Mucosa of descending colon (tissue), 3 donors: ENCODE results near the gene SPATA17. TPM values are rescaled to one million over a fixed set of nuclear protein-coding genes. Genes with fewer than 3 reads are reported as not detected.

ENCODE experiments used
- ATAC-seq: fragments of 200-7000 bp; cut with Tn5 transposase; one replicate; pipeline ENCODE4 v1.9.1; 2020; ENCODE audit warnings: mild to moderate bottlenecking, moderate library complexity
- DNase-seq, 3 donors: peaks; one replicate each; pipeline ENCODE4 v3.0.0-alpha.2; 2020
- H3K36me3 ChIP-seq: fragments of 200-600 bp; one replicate; pipeline ENCODE4 v1.8.0; 2021; ENCODE audit warnings: low read depth, mild to moderate bottlenecking
- H3K4me1 ChIP-seq: fragments of 200-600 bp; one replicate; pipeline ENCODE4 v1.8.0; 2021; ENCODE audit warnings: low read depth, mild to moderate bottlenecking
- H3K4me3 ChIP-seq: fragments of 200-600 bp; one replicate; pipeline ENCODE4 v1.8.0; 2021; ENCODE audit warnings: mild to moderate bottlenecking
- H3K9me3 ChIP-seq: fragments of 200-600 bp; one replicate; pipeline ENCODE4 v1.8.0; 2021; ENCODE audit warnings: mild to moderate bottlenecking
- intact Hi-C, 2 donors: fragments of 100-400 bp; cut with DNase I in 1 of 2; cut with micrococcal nuclease in 1 of 2; formaldehyde crosslinking; loops; one replicate each; pipeline versions ENCODE4 v1.11.0 to v1.11.1; 2022; cut with DNase I, micrococcal nuclease
- total RNA-seq, 3 donors: library from RNA; stranded (reverse); fragmentation: NEBNext Ultra II Directional in 2 of 3; extraction: Animal tissue kit (Norgen Biotek cat#: 25700) in 2 of 3; gene quantifications; one replicate each; pipeline versions ENCODE4 v1.2.1 to v1.2.4, GENCODE V29; 2021 to 2023
- TF ChIP-seq, protein P1 (sequence below): fragments of 200-600 bp; IDR thresholded peaks from one replicate; pipeline ENCODE4 v1.8.0; 2022; ENCODE audit warnings: antibody characterized with exemption, mild to moderate bottlenecking
- donor health status: DM: no; HTN: no; CAD: no; lungs with moderate emphysema.
- donor health status: DM: no; HTN: no; CAD: no.
- donor health status: DM: no; HTN: yes; CAD: no.

SPATA17 gene
- total RNA-seq, 3 donors from 2014 or later, result 0.28 to 0.90 (median 0.36) TPM

DNA sequence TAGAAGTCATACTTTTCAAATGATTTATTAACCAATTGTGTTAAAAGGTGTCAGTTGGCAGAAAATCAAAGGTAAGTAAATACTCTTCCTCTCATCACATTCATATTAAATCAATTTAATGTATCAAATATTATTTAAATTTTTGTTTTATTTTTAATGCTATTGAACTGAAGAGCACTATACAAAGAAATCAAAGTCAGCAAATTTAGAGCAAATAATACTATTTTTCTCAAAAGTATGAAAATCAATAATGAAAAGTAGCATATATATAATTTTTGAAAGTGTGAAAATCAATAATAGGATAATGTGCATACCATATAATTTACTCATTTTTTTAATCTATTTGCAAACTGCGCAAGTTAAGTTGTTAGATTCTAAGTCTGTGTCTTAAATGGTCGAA is 181.0 kb downstream of the SPATA17 start:
- Histone ChIP-seq H3K4me1 (no peaks in the 10 kb centered on the region), H3K9me3 (no peaks in the 10 kb centered on the region), H3K36me3 (no peaks in the 10 kb centered on the region), H3K4me3 (no peak overlapping the region)
- no peak for ATAC-seq
- intact Hi-C loops, result no loop called here
- no peak for DNase-seq
- TF ChIP-seq, protein P1, sequence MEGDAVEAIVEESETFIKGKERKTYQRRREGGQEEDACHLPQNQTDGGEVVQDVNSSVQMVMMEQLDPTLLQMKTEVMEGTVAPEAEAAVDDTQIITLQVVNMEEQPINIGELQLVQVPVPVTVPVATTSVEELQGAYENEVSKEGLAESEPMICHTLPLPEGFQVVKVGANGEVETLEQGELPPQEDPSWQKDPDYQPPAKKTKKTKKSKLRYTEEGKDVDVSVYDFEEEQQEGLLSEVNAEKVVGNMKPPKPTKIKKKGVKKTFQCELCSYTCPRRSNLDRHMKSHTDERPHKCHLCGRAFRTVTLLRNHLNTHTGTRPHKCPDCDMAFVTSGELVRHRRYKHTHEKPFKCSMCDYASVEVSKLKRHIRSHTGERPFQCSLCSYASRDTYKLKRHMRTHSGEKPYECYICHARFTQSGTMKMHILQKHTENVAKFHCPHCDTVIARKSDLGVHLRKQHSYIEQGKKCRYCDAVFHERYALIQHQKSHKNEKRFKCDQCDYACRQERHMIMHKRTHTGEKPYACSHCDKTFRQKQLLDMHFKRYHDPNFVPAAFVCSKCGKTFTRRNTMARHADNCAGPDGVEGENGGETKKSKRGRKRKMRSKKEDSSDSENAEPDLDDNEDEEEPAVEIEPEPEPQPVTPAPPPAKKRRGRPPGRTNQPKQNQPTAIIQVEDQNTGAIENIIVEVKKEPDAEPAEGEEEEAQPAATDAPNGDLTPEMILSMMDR, result no peak

DNA sequence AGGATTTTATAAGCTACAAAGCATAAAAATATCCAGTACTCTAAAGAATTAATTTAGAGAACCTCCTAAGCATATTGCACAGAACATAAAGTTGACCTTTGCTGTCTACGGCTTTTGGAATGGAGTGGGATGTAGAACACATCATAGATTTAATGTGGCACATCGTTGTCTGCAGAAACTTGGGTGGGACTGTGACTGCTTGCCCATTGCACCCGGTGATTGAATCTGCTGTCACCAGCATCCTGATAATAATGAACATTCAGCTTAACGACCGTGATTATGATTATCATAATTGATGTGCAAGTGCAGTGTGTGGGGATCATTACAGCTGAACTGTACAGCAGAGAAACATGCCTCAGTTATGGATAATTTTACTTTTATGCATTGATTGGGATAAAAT is 181.9 kb downstream of the SPATA17 start:
- H3K4me3 ChIP-seq, result no peak overlapping the region
- no peaks in the 10 kb centered on the region for H3K4me1 ChIP-seq
- TF ChIP-seq, protein P1, result no peak
- H3K9me3 ChIP-seq, result no peaks in the 10 kb centered on the region
- ATAC-seq, result no peak
- H3K36me3 ChIP-seq, result no peaks in the 10 kb centered on the region
- DNase-seq, result no peak
- intact Hi-C loops, result no loop called here

DNA sequence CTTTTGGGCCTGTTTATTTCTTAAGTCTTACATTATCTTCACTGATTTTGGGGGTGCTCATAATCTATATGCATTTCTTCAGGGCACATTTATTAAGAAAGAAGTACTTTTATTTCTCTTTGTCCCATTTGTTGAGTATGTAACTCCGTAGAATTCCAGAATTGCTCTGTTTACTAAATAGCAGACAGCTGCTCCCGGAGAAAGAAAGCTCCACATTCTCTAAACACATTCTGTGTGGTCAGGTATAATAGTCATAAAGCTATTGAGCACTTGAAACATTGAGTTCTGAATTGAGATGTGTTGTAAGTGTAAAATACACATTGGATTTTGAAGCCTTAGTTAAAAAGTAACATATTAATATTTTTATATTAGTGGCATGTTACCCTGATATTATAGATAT is 206.5 kb downstream of the SPATA17 start:
- Histone ChIP-seq H3K4me3 (no peak overlapping the region), H3K9me3 (no peaks in the 10 kb centered on the region), H3K4me1 (no peaks in the 10 kb centered on the region), H3K36me3 (no peaks in the 10 kb centered on the region)
- intact Hi-C loops, result no loop called here
- DNase-seq (no peak), ATAC-seq (no peak)
- TF ChIP-seq, protein P1, result no peak

DNA sequence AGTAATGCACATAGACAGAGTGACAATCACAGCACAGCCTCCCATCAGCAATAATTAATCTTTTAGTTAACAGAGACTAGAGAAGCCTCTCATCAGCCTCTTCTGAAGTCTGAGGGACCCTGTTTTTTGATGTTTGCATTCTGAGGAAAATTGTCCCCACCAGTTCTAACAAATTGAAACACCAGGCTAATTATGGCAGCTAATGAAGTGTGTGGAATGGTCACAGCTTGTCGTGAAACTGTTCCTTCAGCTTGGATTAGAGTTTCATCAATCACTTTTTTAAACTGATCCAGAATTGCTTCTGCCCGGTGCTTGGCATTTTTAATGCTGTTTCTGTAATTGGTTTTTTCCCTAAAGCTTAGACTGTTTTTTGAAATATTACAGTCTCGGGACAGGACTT is 208.0 kb downstream of the SPATA17 start:
- TF ChIP-seq, protein P1, result no peak
- H3K4me1 ChIP-seq, result no peaks in the 10 kb centered on the region
- no peak overlapping the region for H3K4me3 ChIP-seq
- DNase-seq, result no peak
- no peak for ATAC-seq
- H3K36me3 ChIP-seq, result no peaks in the 10 kb centered on the region
- H3K9me3 ChIP-seq, result no peaks in the 10 kb centered on the region
- intact Hi-C loops, result no loop called here

DNA sequence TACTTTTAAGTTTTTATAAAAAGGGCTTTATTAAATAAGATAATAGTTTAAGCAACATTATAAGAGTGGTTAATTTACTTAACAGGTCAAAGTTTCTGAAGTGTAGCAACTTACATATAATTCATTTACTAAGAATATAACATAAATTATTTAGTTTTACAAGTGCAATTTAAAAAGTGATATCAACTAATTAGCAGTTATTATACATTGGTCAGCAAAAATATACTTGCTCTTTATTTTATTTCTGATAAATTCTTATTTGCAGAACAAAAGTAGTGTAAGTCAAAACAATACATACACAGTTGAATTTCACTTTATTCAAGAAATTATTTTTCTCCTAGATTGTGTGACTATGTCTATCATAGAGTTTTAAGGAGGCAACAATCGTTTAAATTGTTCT is 215.6 kb downstream of the SPATA17 start:
- H3K4me1 ChIP-seq, result no peaks in the 10 kb centered on the region
- no peak overlapping the region for H3K4me3 ChIP-seq
- TF ChIP-seq, protein P1, result no peak
- intact Hi-C loops, result no loop called here
- H3K36me3 ChIP-seq, result no peaks in the 10 kb centered on the region
- DNase-seq (no peak), ATAC-seq (no peak)
- no peaks in the 10 kb centered on the region for H3K9me3 ChIP-seq

DNA sequence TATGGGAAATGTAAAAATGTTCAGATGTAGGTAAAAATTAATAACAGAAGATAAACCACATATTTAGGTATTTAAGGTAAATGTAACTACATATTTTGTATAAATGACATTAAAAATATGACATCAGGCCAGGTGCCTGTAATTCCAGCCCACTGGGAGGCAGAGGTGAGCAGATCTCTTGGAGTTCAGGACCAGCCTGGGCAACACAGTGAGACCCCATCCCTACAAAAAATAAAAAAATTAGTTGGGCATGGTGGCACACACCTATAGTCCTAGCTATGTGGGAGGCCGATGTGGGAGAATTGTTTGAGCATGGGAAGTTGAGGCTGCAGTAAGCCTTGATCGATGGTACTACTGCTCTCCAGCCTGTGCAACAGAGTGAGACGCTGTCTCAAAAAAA is 216.5 kb downstream of the SPATA17 start:
- H3K36me3 ChIP-seq, result no peaks in the 10 kb centered on the region
- no peaks in the 10 kb centered on the region for H3K9me3 ChIP-seq
- H3K4me3 ChIP-seq, result no peak overlapping the region
- H3K4me1 ChIP-seq, result no peaks in the 10 kb centered on the region
- DNase-seq (no peak), ATAC-seq (no peak)
- intact Hi-C loops, result no loop called here
- TF ChIP-seq, protein P1, result no peak
